GM08714 (cell line): ENCODE results near the gene HOXA5.

Source experiments
- H3K4me3 ChIP-seq: fragments of 200-500 bp; sonication (Bioruptor generic); 2 replicates; pipeline ENCODE4 v1.5.1; 2014; ENCODE audit warnings: mild to moderate bottlenecking, low read length, inconsistent platforms
- ZNF274 ChIP-seq: IDR thresholded peaks from 2 replicates; pipeline ENCODE4 v1.6.1; 2012; ENCODE audit warnings: mild to moderate bottlenecking, low read depth, low read length

HOXA5 gene

DNA sequence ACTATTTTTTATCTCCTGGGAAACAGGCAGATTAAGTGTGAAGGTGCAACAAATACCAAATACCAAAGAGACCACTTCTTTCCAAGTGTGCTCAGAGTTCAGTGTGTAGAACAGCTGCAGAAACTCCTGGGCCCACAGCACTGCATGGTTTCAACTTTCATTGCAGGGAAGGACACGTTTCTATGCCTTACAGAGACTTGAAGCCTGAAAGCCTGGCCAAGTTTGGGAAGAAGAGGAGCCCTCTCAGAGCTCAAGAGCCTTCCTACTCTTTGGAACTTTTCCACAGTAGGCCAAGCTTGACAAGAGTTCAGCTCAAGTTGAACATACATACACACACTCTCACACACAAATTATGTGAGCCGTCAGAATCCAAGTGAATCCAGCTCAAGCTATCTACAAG, 15.4 kb downstream of the HOXA5 start:
- H3K4me3 ChIP-seq, result no peak overlapping the region

GRCh38 chr7:27126596-27127327, 16.7 kb downstream of the HOXA5 start:
- TF ChIP-seq ZNF274, result no peak
- no peak overlapping the region for H3K4me3 ChIP-seq

More for the DNA sequence above, 15.4 kb downstream of the HOXA5 start:
- no peak for TF ChIP-seq ZNF274

DNA sequence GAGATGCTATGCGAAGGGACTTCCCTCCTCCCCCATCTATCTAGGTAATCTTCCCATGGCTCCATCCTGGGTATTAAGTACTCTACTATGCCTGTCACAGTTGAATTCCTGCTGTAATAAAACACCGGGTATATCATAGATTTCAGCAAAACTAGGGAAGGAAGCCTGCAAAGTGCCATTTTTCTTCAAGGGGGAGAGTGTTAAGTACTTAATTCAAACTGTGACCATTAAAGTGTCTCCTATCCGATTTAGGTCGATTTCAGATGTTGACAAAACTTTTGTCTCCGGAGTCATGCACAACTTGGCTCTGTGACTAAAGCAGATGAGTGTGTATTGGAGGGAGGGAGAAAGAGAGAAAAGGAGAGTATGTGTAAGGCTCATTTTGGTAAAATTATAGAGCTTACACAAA, 17.5 kb downstream of the HOXA5 start:
- H3K4me3 ChIP-seq, result no peak overlapping the region
- no peak for TF ChIP-seq ZNF274

DNA sequence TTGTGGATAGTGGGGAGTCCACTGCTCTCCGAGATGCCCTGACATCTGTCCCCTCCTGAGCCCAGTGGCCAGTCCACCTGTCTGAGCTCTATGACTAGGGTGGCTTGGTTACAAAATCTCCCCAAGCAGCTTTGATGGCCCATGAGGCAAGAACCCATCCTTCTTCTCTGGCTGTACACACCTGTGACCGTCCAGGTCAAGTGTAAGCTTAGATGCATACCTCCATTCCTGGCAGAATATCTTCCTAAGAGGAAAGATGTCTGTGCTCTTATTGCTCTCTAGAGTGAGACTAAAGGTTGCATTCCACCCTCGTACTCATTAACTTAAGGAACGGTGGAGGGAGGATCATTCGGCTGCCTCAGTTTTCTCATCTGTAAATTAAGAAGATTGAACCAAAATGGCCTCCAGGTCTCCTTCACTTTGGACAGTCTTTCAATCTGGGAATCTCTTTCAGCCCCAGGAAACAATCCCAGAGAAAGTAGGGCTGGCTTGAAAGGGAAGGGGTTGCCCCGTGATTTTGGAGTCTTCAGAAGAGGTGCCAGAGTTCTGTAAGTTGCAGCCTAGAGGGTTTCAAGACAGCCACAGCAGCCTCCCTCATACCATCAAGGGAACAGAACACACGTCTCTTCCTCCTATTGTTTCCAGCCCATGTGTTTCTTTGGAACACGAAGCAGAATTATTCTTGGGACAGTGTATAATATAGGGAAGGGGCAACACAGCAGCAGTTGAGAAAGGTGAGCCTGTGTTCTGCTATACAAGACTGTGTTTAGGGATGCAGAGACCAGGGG, 18.4 kb downstream of the HOXA5 start:
- no peak overlapping the region for H3K4me3 ChIP-seq
- no peak for TF ChIP-seq ZNF274

DNA sequence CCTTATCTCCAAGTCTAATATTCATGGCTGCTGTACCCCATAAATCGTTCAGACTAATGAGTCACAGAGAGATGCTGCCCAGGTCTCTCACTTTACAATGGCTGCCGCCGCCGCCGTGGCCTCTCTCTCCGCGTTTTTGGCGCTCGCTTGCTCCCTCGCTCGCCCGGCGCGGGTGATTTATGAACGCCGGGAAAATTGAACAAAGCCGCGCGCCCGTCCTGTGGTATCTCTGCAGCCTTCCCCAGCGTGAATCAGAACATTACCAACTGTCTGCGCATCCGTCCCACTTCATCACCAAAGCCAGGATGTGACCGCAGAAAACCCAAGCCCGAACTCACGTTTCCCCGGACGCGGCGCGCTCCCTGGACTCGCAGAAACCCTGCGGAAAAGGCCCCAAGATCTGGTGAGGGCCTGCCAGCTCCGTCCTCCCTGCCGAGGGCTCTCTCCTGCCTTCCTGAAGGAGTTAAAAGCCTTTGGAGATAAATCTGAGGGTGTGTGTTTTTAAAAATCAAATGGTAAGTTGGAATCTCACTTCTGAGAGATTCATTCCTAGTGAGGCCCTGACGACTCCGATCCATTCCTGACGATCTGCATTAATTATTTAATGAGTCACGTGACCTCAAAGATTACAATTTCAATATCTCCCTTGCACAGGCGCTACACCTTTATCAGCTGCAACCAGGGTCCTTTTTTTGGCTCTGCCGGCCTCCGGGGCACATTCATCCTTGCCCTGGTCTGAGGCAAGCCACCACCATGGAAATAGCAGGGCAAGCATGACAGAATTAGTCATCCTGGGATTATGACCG, 19.2 kb downstream of the HOXA5 start:
- H3K4me3 ChIP-seq, result no peak overlapping the region
- TF ChIP-seq ZNF274, result no peak

DNA sequence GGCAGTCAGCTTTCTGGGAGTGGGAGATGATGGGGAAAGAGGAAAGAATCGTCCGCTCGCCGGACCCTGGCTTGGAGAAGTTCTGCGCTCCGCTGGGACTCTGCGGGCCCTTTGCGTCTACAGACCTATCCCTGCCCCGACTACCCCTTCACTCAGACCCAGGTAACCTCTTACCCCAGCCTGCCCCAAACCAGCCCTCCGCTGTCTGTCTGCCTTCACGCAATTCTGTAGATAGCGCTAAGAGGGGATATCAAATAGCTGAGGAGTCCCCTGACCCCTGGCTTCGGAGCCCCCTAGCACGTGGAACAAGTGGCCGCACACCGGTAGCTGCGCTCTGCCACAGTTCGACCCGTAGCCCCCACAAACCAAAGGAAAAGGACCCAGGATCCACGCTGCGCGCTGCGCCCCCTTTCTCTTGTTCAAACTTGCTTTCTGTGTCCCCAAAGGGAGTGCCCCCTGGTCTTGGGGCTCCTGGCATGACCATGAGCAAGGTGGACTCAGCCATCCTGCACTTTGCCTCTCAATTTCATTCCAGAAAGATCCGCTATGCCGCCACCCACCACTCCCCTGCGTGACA, 19.9 kb downstream of the HOXA5 start:
- H3K4me3 ChIP-seq, result no peak overlapping the region
- no peak for TF ChIP-seq ZNF274

GRCh38 chr7:27123007-27123476, 20.4 kb downstream of the HOXA5 start:
- TF ChIP-seq ZNF274, result no peak
- no peak overlapping the region for H3K4me3 ChIP-seq

DNA sequence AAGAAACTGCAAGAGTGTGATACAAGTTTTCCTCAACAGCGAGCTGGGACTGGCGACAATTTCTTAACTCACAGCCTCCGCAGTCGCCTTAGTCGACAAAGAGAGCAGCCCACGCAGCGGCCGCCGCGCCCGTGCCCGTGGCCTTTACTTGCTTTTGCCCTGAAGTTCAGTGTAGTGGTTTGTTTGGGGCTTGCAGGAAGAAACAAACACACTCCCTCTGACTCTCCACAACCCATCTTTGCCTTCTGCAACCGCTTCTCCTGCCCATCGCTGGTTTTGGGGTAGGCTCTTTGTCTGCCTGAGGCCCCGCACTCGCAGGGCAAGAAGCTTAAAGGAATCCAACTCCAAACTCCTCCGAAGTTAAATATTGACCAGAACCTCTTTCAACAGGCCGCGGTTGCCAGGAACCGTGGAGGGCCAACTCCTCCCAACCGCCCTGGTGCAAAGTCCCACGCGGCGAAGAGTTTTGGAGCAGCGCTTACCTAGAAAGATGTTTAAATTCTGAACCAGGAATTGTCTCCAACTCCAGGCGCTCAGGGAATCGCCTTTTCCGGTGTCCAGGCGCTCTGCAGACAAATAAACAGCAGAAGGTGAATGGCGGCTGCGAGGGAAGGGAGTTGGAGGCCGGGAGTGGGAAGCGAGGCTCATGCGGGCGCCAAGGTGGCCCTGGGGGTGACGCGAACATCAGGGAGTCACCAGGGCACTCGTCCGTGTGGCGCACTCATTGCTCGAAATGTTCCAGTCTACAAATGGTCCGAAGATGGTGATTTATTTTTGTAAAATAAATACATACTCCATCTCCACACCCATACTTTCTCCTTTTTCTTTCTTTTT, 21.2 kb downstream of the HOXA5 start:
- no peak for TF ChIP-seq ZNF274
- H3K4me3 ChIP-seq, result no peak overlapping the region

DNA sequence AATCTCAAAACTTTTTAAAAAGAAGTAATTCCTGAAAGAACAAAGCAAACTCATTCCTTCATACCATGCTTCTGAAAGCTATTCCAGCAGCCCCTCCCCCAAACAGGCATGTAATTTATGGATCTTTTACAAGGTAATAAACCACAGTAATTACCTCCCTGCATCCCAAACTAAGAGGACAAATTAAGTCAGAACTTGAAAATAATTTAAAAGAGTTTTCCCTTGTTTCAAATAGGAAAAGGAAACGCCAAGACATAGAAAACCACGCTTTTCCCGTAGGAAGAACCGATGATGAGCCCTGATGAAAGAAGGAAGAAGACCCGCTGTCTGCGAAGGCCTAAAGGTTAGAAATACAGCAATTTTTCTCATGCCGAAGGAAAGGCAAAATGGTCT, 21.8 kb downstream of the HOXA5 start:
- no peak overlapping the region for H3K4me3 ChIP-seq
- no peak for TF ChIP-seq ZNF274

- no peak for TF ChIP-seq ZNF274
- no peak overlapping the region for H3K4me3 ChIP-seq
Observed at GRCh38 chr7:27119412-27119911, 24.0 kb downstream of the HOXA5 start.

DNA sequence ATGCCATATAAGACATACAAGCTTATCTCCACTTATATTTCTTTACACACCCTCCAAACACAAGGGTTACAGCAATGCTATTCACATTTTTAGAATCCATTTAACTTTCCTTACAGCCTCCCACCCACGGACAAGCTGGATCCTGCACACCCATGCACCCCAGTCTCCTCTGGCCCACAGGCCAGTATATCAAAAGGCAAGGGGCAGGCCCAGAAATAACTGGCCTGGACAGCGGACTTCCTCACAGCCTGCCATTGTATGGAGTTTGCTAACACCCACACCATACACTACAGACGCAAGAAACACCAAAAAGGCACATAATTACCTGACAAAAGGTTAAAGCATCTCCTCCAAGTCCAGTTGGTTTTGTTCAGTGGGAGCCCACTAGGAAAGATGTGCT, 24.9 kb downstream of the HOXA5 start:
- TF ChIP-seq ZNF274, result no peak

DNA sequence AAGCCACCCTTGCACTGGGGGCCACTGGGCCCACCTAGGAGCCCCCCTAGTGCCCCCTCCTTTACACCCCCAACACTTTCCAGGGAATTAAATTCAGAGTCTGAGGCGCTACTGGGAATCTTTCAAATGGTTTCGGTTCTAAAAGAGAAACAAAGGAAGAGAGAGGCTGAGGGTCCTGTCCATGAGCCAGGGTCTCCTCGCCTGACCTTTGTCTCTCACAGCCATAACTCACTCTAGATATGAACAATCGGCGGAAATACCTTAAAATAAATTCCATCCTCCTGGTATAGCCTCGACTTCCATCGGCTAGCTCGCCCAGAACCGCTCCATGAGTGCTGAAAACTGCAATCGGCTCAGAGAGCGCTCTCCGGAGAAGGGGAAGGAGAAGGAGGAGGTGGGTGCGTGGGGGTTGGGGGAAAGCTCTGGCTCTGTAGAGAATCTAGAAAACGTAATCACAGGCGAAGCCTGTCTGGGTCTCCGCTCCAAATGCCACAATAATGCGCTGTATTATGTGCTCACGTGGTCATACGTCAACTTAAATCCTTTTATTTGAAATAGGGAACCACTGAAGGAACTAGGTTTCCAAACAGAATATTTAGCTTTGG, 25.5 kb downstream of the HOXA5 start:
- no peak overlapping the region for H3K4me3 ChIP-seq
- TF ChIP-seq ZNF274, result no peak

More for the DNA sequence above, 24.9 kb downstream of the HOXA5 start:
- no peak overlapping the region for H3K4me3 ChIP-seq
